Hematopoietic multipotent progenitor cell treated with erythropoietin and hydrocortisone succinate and interleukin-3 and kit ligand, for 4 days (in vitro differentiated cells): ENCODE results near the gene PLAU.
A peak's percentile ranks its signal among the peaks of the same experiment; 100 is the strongest.
"Not testable (repeated sequence)": the region's sequence is repeated elsewhere in the genome, so short reads cannot be mapped to it uniquely, and the experiment has no call there.

Source experiments
- DNase-seq: peaks from one replicate; pipeline ENCODE4 v3.0.0-alpha.2; 2015

Gene PLAU

GRCh38 chr10:73922864-73923133 is 11.9 kb downstream of the PLAU start:
- no peak for DNase-seq

- no peak for DNase-seq
Measured at GRCh38 chr10:73923935-73924598, 13.1 kb downstream of the PLAU start.

DNA sequence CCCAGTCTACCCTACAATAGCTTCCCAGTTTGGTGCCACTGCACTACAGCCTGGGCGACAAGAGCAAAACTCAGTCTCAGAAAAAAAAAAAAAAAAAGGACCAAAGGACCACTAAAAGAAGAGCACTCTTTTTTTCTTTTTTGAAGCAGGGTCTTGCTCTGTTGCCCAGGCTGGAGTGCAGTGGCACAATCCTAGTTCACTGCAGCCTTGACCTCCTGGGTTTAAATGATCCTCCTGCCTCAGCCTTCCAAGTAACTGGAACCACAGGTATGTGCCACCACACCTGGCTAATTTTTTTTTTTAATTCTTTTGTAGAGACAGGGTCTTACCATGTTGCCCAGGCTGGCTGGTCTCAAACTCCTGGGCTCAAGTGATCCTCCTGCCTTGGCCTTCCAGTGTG is 14.0 kb downstream of the PLAU start:
- no peak for DNase-seq

DNA sequence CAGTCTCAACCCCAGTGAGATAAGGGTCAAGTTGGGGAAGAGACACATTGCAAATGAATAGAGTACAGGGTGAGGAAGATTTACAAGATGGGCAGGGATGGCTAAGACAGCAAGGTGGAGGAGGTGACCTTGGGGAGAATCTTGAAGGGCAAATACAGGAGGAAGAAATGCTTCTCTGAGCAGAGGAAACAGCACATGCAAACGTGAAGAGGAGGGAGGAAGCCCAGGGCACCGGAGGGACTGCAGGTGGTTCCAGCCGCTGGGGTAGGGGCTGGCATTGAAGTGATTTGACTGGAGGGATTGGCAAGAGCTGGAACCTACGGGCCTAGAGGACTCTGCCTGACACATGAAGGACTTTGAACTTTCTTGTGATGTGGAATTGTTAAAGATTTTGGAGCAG is 14.6 kb downstream of the PLAU start:
- no peak for DNase-seq

- DNase-seq: peak; percentile 64
Measured at GRCh38 chr10:73926152-73926764, 15.3 kb downstream of the PLAU start.

DNA sequence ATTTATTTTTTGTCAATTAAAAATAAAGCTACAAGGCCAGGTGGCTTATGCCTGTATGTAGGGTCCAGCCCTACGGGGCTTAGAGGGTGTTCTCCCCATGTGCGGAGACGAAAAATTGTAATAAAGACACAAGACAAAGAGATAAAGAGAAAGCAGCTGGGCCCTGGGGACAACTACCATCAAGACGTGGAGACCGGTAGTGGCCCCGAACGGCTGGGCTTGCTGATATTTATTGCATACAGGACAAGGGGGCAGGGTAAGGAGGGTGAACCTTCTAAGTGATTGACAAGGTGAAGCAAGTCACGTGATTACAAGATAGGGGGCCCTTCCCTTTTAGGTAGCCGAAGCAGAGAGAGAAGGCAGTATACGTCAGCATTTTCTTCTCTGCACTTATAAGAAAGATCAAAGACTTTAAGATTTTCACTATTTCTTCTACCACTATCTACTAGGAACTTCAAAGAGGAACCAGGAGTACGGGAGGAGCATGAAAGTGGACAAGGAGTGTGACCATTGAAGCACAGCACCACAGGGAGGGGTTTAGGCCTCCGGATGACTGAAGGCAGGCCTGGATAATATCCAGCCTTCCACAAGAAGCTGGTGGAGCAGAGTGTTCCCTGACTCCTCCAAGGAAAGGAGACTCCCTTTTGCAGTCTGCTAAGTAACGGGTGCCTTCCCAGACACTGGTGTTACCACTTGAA is 19.8 kb downstream of the PLAU start:
- not testable (repeated sequence) for DNase-seq

GRCh38 chr10:73931767-73932619 is 21.1 kb downstream of the PLAU start:
- DNase-seq: no peak

- peak; percentile 47 for DNase-seq
Measured at GRCh38 chr10:73932620-73933112, 21.7 kb downstream of the PLAU start.

DNA sequence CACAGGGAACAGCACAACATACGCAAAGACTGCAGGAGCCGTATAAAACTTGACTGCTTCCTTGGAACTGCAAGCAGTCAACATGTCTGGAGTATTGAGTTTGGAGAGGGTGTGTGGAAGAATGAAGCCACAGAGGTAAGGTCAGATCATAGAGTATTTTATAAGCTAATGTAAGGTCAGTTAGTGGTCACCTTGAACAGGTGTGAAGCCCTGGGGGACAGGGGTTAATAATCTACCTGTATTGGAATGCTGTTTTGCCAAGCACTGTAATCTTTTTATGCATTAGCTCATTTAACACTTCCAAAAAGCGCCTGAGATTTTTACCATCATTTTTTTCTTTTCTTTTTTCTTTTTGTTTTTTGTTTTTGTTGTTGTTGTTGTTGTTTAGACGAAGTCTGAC is 23.1 kb downstream of the PLAU start:
- DNase-seq: no peak

DNA sequence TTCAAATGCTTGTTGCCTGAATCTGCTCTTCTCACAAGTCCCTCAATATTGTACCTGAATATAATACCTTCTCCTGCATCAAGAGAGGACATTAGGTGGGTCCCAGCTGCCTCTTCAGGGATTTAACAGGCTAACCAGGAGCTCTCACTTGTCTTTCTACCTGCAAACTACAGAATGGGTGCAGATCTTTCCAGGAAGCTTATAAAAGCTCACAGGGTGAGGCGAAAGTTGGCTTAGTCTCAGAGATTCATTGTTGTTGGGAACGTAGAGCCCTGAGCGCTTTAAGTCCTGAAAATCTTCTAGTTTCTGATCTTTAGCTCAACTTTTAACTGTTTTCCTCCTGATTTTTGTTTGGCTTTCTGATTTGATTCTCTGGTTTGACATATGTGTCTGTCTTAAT is 25.0 kb downstream of the PLAU start:
- no peak for DNase-seq

DNA sequence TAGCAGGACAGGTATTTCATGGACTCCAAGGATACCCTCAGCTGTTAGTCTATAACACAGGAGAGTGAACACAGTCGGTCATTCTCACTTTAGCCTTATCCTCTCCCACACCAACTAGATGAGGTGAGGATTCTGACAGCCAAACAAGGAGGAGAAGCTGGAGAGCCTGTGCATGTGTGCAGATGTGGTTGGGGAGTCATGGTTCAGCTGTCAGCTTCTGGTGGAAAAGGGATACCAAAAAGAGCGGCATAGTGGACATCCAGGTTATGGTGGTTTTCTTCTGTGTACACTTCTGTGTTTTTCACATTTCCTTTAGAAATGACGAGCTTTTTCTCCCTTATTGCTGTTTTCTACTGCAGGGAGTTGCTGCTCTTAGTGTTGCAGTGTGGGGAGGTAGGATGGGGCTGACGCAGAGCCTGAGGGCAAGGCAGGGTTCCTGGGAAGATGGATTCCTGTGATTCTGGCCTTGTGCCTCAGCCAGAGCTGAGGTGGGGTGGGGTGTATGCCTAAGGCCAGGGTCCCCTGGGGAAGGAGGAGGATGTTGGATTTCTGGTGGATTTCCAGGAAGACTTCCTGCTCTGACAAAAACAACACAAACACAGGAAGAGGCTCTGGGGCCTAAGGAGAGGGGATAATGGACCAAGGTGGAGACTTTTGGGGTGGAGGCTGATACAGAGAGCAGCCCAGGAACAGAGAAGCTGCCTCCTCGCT is 26.6 kb downstream of the PLAU start:
- DNase-seq: no peak

DNA sequence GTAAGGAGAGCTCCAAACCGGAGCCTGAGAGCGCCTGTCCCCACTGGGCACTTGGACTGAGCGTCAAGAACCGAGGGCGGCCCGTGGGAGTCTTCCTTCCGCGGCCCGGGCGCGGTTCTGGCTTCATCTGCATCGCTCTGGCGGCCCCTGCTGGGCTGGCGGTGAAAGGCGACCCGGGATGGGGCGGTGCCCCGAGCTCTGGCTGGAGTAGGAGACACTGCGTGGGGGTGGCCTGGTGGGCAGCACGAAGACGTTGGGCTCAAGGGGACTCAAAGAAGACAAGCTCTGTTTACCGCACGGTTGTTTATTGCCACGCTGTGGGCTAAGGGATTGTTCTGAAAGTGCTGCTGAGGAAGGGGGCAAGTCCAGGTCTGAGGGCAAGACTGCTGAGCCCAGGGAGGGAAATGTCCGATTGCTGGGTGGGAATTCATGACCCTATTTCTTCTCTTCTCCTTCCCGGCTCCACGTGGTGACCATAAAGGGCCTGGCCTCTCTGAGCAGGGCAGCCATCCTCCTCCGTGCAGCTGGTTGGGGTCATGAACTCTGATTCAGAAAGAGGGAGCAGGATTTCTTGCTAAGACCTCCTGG is 29.8 kb downstream of the PLAU start:
- peak; percentile 88 for DNase-seq

DNA sequence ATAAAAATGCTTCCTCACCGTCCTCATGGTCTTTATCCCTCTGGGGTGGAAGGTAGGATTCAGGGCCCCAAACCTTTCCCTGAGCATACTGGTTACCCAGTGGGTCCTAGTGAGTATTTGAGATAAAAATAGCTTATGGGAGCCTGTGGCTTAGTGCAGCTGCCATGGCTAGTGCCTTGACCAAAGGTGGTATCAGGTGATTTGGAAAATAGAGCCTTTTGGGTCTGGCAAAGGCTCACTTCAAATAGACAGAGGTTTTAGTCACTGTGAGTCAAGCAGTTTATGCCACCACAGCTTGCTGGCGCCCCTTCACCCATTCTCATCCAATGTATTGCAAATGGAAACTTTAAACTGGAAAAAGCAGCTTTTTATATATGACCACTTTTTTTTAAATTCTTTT is 30.4 kb downstream of the PLAU start:
- no peak for DNase-seq

DNA sequence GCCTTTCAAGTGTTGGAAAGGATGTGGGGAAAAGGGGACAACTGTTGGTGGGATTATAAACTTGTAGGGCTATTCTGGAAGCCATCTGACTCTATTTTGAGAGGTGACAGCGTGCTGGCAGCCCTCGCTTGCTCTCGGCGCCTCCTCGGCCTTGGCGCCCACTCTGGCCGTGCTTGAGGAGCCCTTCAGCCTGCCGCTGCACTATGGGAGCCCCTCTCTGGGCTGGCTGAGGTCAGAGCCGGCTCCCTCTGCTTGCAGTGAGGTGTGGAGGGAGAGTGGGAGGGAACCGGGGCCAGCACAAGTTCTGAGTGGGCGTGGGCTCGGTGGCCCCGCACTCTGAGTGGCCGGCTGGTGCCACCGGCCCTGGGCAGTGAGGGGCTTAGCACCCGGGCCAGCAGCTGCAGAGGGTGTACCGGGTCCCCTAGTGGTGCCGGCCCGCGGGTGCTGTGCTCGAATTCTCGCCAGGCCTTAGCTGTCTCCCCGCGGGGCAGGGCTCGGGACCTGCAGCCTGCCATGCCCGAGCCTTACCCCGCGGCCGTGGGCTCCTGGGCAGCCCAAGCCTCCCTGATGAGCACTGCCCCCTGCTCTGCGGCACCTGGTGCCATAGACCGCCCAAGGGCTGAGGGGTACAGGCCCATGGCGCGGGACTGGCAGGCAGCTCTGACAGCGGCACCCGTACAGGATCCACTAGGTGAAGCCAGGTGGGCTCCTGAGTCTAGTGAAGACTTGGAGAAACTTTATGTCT is 33.6 kb downstream of the PLAU start:
- DNase-seq: no peak

- no peak for DNase-seq
Measured at GRCh38 chr10:73946253-73947145, 35.6 kb downstream of the PLAU start.

DNA sequence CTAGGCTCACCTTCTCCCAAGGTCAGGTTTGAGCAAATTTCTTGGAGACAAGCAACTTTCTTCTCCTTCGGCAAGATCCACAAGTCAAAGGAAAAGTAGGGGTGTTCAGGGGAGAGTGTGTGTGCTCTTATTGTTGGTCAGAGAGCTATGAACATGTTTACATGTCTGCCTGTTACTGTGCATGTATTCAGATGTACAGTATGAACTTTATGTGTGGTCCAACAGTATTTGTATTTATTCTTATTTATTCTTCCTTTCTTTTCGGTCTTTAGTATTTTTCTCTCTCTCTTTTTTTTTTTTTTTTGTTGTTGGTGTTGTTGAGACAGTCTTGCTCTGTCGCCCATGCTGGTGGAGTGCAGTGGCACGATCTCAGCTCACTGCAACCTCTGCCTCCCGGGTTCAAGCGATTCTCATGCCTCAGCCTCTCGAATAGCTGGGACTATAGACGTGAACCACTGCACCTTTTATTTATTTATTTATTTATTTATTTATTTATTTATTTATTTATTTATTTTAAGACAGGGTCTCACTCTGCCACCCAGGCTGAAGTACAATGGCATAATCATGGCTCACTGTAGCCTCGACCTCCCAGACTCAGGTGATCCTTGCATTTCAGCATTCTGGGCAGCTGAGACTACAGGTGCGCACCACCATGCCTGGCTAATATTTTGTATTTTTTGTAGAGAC is 38.2 kb downstream of the PLAU start:
- no peak for DNase-seq

DNA sequence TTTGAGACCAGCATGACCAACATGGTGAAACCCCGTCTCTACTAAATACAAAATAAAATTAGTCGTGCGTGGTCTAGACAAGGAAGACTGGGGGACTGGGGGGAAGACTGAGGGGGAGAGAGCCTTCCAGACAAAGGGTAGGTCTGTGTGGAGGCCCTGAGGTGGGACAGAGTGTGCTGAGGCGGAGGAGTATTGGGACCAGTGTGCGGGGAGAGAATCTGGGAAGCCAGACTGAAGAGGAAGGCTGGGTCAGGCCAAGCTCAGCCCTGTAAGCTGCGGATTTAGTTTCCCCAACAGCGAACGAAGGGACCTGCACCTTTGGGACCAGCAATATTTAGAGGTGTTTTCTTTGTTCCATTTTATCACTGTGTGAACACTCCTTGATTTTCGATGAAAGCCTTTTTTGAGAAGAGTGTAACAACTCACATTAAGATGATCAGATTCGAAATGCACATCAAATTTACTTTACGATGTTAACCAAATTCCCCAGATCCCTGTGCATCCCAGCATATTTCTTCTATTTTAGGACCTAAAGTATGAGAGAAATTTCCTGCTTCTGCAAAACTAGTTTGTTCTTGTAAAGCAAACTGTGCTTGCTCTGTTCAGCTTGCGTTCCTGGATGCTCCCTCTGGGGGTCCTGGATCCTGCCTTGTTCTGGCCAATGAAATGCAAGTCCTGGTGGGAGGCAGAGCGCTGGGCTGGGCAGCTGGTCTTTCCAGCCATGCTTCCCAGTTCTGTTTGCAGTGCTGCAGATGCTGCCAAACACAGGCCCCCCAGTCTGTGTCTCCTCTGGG is 39.4 kb downstream of the PLAU start:
- DNase-seq: no peak

DNA sequence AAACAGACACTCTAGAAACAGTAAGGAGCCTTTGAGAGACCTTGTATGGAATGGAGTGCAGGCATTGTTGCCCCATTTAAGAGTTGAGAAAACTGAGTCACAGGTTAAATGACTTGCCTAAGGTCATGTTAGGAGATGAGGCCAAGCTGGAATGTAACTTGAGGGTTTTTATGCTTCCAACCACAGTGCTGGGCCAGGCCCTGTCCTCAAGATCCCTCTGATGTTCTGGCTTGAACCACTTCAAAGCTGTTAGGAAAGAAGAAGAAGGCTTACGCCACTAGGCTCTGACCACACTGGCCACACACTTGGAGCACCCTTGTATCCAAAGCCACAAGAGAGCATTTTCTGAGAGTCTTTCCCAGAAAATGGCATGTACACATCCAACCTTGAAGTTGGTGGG is 42.7 kb downstream of the PLAU start:
- DNase-seq: peak; percentile 74

DNA sequence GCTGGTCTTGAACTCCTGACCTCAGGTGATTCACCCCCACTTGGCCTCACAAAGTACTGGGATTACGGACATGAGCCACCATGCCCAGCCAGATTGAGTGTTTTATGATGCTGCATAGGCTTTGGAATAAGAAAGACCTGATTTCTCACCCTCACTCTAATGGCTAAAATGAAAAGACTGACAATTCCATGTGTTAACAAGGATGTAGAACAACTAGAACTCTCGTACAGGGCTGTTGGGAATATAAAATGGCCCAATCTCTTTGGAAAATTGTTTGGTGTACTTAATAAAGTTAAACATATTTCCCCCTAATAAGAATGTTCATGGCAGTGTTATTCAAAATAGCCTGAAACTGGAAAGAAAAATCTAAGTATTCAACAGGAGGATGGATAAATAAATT is 43.8 kb downstream of the PLAU start:
- no peak for DNase-seq
